Activated CD8-positive, alpha-beta memory T cell treated with anti-CD3 and anti-CD28 coated beads, Interleukin-2, amount 50 U/mL, for 48 hours (primary cell): Measurements from ENCODE around the gene CLCN7.
"Not testable (repeated sequence)": the region's sequence is repeated elsewhere in the genome, so short reads cannot be mapped to it uniquely, and the experiment has no call there.

Source experiments
- DNase-seq: peaks from one replicate; pipeline ENCODE4 v3.0.0-alpha.2; 2020

Gene CLCN7

GRCh38 chr16:1486551-1487390 lies 11.9 kb upstream of the CLCN7 start:
- no peak for DNase-seq

GRCh38 chr16:1485847-1486496 lies 11.1 kb upstream of the CLCN7 start:
- no peak for DNase-seq

- DNase-seq: no peak
These were observed 7.3 kb upstream of the CLCN7 start for GRCh38 chr16:1481906-1482835.

DNA sequence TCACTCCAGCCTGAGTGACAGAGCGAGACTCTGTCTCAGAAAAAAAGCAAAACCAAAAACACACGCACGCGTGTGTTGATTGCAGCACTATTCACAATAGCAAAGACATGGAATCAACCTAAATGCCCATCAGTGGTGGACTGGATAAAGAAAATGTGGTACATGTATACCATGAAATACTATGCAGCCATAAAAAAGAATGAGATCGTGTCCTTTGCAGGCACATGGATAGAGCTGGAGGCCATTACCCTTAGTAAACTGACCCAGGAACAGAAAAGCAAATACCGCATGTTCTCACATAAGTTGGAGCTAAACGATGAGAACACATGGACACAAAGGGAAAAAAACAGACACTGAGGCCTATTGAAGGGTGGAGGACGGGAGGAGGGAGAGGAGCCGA lies 4.1 kb upstream of the CLCN7 start:
- not testable (repeated sequence) for DNase-seq

- no peak for DNase-seq
These were observed 2.2 kb upstream of the CLCN7 start for GRCh38 chr16:1477033-1477432.

GRCh38 chr16:1475552-1476114 lies 805 bp upstream of the CLCN7 start:
- DNase-seq: no peak

GRCh38 chr16:1474082-1474795 lies 589 bp downstream of the CLCN7 start:
- DNase-seq: no peak

DNA sequence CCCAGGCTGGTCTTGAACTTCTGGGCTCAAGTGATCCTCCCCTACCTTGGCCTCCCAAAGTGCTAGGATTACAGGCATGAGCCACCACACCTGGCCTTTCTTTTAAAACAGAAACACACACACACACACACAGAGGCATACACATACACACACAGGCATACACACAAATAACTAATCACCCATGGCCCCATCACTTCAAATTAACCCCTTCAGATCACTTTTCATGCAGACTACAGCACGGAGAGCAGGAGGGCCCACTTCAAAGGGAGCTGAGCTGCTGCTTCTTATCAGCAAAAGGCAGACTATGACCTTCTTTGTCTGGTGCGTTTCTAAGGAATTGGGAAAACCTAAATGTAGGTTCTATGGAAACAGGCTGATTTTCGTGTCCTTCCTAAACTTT lies 1.9 kb downstream of the CLCN7 start:
- DNase-seq: no peak

DNA sequence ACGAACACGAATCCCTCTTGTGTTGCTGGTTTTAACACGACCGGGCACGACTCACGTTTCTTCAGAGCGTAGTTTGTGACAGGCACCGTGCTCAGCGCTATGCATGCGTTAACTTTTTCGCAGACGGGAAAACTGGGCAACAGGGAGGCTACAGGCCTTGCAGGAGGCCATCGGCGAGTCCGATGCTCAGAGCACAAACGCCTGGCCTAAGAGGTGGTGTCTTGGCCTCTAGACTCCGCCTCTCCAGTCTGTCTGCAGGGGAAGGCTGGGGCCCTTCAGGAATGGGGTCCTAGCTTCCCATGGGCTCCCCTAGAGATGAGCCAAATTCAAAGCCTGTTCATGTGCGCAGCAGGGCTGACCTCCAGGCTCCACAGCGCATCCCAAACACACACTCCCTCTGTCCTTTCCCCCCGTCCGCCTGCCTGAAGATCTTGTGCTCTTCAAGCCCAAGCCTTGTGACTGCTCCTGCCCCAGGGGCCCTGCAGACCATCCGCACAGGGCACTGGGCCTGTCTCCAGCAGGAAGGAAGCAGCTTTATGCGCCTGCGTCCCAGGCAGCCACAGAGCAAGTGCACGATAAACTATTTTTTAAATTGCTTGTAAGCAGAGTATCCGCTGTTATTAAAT lies 3.1 kb downstream of the CLCN7 start:
- no peak for DNase-seq

DNA sequence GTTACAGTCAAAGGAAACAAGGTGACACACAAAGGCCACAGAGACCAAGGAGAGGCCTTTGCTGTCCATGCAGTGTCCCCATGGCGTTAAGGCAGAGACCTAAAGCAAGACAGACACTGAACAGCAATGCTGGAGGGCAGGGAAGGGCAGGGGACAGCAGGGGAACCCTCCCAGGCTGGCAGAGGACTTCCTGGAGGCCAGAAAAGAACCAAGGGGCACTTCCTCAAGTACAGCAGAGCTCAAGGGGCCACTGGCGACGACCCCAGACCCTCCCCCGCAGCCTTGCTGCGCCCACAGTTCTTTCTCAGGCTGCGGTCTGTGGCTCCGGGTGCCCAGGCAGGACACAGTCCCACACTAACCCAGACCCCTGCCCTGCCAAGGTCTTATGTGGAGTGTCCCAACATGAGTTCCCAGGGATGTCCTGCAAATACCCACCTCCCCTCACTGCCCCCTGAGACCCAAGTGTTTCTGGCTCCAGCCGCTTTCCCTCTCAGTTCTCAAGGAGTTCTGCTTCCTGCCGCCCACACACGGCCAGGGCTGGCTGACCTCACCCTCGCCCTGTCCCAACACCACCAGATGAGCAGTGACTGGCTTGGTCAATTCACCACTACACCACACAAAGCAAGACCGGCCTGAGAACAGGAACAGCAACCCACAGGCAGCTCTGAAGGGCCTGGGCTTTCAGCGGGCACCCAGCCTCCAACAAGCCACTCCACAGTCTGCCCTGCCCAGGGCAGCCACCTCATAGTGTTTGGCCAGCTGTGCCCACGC lies 4.2 kb downstream of the CLCN7 start:
- no peak for DNase-seq

- DNase-seq: no peak
These were observed 5.1 kb downstream of the CLCN7 start for GRCh38 chr16:1469693-1470201.

DNA sequence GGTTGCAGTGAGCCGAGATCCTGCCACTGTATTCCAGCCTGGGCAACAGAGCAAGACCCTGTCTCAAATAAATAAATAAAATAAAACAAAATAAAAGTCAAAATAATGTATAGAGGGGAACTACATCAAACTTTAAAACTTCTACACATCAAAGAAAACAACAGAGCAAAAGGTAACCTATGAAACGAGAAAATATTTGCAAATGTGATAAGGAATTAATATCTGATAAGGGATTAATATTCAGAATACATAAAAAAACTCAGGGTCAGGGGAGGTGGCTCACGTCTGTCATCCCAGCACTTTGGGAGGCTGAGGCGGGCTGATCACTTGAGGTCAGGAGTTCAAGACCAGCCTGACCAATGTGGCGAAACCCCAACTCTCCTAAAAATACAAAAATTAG lies 5.7 kb downstream of the CLCN7 start:
- DNase-seq: not testable (repeated sequence)

GRCh38 chr16:1468426-1468810 lies 6.4 kb downstream of the CLCN7 start:
- DNase-seq: no peak

DNA sequence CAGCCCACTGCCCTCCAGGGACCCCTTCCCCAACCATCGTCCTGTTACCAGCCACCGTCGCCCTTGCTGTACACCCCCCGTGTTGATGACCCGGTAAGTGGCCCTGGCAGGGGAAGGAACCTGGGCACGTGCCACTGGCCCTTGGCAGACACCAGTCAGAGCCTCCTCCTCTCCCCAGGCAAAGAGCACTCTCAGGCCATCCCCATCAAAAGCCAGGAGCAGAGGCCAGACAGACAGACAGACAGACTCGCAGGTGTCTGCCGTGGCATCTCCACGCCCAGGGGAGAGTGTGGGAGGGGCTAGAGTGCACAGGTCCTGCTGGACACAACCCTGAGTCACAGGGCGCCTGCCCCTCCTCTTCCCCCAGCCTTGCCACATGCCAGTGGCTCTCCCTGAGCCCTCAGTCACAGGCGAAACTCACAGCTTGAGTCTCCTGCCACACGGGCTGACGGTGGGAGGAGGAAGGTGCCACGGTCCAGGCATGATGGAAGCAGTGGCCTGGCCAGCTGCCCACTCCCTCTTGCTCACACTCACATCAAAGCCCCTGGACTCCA lies 7.8 kb downstream of the CLCN7 start:
- no peak for DNase-seq

DNA sequence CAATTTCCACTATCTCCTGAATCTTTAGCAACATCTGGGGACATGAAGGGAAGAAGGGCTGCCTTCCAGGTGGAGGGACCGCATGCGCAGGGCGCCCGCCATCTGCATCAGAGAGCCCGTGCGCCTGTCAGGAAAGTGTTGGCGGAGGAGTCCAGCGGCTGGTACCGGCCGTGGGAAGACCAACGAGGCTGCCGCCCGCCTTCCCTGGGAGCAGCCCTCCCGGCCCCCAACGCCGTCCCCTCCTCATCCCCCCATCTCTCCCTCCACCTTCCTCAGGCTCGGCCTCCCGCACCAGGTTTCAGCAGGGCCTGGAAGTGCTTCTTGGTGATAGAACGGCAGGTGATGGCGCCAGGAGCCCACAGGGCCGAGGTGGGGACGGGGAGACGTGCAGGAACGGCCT lies 8.8 kb downstream of the CLCN7 start:
- DNase-seq: no peak

DNA sequence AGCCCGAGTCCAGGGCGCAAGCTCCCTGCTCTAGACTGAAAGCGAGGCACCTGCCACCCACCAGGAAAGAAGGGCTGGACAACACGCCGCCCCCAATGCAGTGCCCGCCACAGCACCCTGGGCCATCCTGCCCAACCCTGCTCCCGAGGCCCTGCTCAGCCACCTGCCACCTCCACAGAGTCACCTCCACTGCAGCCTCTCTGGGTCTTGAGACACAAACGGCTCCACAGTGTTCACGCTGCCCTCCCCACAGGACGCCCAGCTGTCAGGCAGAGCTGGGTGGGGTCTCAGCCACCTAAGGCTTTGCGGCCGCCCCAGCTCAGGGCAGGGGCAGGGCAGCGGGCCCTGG lies 9.3 kb downstream of the CLCN7 start:
- no peak for DNase-seq

- no peak for DNase-seq
These were observed 9.8 kb downstream of the CLCN7 start for GRCh38 chr16:1464894-1465566.

GRCh38 chr16:1464196-1464893 lies 10.5 kb downstream of the CLCN7 start:
- DNase-seq: no peak

DNA sequence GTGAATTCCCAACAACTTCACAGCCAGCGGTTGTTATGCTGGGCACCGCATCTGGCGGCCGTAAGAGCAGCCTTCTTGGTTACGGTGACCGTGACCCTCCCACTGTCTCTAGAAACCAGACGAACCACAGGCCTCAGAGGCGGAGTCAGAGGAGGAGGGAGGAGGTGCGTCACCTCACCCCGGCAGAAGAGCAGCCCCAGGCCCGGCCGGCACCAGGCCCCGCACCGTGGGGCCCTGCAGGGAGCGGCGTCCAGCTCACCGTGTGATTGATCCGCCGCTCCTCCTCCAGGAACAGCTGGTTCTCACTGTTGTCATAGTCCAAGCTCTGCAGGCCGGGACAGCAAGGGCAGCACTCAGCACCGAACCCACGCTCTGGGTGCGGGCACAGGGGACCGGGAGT lies 13.7 kb downstream of the CLCN7 start:
- DNase-seq: no peak
